HEK293 (cell line): ENCODE data around the gene SNORC.

Experiments used
- CTCF ChIA-PET: fragments of 350-600 bp; formaldehyde crosslinking; extraction: SDS; loops from one replicate; lab custom pipeline; 2021; ENCODE audit warnings: antibody characterized with exemption; lab: Yijun Ruan, JAX
- POLR2A ChIA-PET: fragments of 300-600 bp; formaldehyde crosslinking; extraction: SDS; loops from one replicate; lab custom pipeline; 2020; ENCODE audit warnings: antibody characterized with exemption, inconsistent platforms; lab: Yijun Ruan, JAX
- H3K27ac ChIP-seq: fragments of 200-500 bp; sonication (Bioruptor generic); 2 replicates; pipeline ENCODE4 v1.5.1; 2014; ENCODE audit warnings: low read depth, low read length, control low read depth, inconsistent platforms; ENCODE audit errors: extremely low read depth
- H3K36me3 ChIP-seq, 2 experiments: fragments of 200-500 bp in 1 of 2; sonication (Bioruptor generic) in 1 of 2; 1 replicate in 1 of 2; 2 replicates in 1 of 2; pipeline ENCODE4 v1.5.1; 2014 to 2017; ENCODE audit warnings: inconsistent platforms in 2 of 2, low read length in 2 of 2; ENCODE audit not compliant: control insufficient read depth in 2 of 2, insufficient read depth in 1 of 2
- H3K4me1 ChIP-seq: fragments of 200-500 bp; sonication (Bioruptor generic); 2 replicates; pipeline ENCODE4 v1.5.1; 2014; ENCODE audit warnings: mild to moderate bottlenecking, low read length, inconsistent platforms; ENCODE audit not compliant: control insufficient read depth, insufficient read depth
- H3K4me3 ChIP-seq: 2 replicates; pipeline ENCODE4 v1.5.1; 2011; ENCODE audit warnings: low read depth, mild to moderate bottlenecking, control low read depth, low read length, moderate library complexity
- H3K9me3 ChIP-seq: fragments of 200-500 bp; sonication (Bioruptor generic); 2 replicates; pipeline ENCODE4 v1.5.1; 2014; ENCODE audit warnings: low read depth, low read length, inconsistent platforms; ENCODE audit not compliant: control insufficient read depth, insufficient read depth
- MYNN ChIP-seq: fragments of 450-650 bp; formaldehyde crosslinking; IDR thresholded peaks from 2 replicates; pipeline ENCODE4 v1.5.1; 2016; ENCODE audit warnings: missing biosample characterization, missing genetic modification characterization, borderline replicate concordance
- SP2 ChIP-seq: fragments of 450-650 bp; formaldehyde crosslinking; IDR thresholded peaks from 2 replicates; pipeline ENCODE4 v1.5.1; 2016; ENCODE audit warnings: missing biosample characterization, missing genetic modification characterization
- ZEB2 ChIP-seq: fragments of 450-650 bp; formaldehyde crosslinking; IDR thresholded peaks from 2 replicates; pipeline ENCODE4 v1.5.1; 2016; ENCODE audit warnings: missing biosample characterization, missing genetic modification characterization
- ZFP41 ChIP-seq: fragments of 450-650 bp; formaldehyde crosslinking; IDR thresholded peaks from 2 replicates; pipeline ENCODE4 v1.5.1; 2016; ENCODE audit warnings: missing biosample characterization, missing genetic modification characterization, borderline replicate concordance
- ZNF19 ChIP-seq: fragments of 450-650 bp; formaldehyde crosslinking; IDR thresholded peaks from 2 replicates; pipeline ENCODE4; 2016; ENCODE audit warnings: missing biosample characterization, missing genetic modification characterization, low read depth
- ZNF223 ChIP-seq: fragments of 450-650 bp; formaldehyde crosslinking; IDR thresholded peaks from 2 replicates; pipeline ENCODE4 v1.5.1; 2016; ENCODE audit warnings: missing biosample characterization, missing genetic modification characterization
- ZNF274 ChIP-seq, 2 experiments: fragments of 200-500 bp in 1 of 2; fragments of 450-650 bp in 1 of 2; sonication (Bioruptor generic) in 1 of 2; formaldehyde crosslinking in 1 of 2; IDR thresholded peaks; 2 replicates each; pipeline versions ENCODE4 v1.5.1 to v1.6.1; 2014 to 2016; ENCODE audit warnings: borderline replicate concordance in 1 of 2, inconsistent platforms in 1 of 2, low read length in 1 of 2, missing biosample characterization in 1 of 2, missing genetic modification characterization in 1 of 2
- ZNF48 ChIP-seq: fragments of 450-650 bp; formaldehyde crosslinking; IDR thresholded peaks from 2 replicates; pipeline ENCODE4 v1.5.1; 2016; ENCODE audit warnings: missing biosample characterization, missing genetic modification characterization
- ZNF610 ChIP-seq: fragments of 450-650 bp; formaldehyde crosslinking; IDR thresholded peaks from 2 replicates; pipeline ENCODE4 v1.5.1; 2016; ENCODE audit warnings: missing biosample characterization, missing genetic modification characterization, borderline replicate concordance
- ZNF629 ChIP-seq: fragments of 450-650 bp; formaldehyde crosslinking; IDR thresholded peaks from 2 replicates; pipeline ENCODE4 v1.5.1; 2017; ENCODE audit warnings: missing biosample characterization, missing genetic modification characterization
- TF ChIP-seq, protein P1 (sequence below): fragments of 450-650 bp; formaldehyde crosslinking; conservative IDR thresholded peaks from 2 replicates; pipeline ENCODE4 v1.5.1; 2016; ENCODE audit warnings: low read depth, missing biosample characterization, missing genetic modification characterization
- TF ChIP-seq, protein P2 (sequence below): fragments of 450-650 bp; formaldehyde crosslinking; IDR thresholded peaks from 2 replicates; pipeline ENCODE4 v1.5.1; 2016; ENCODE audit warnings: missing biosample characterization, missing genetic modification characterization, borderline replicate concordance
- TF ChIP-seq, protein P3 (sequence below): fragments of 450-650 bp; formaldehyde crosslinking; IDR thresholded peaks from 2 replicates; pipeline ENCODE4 v1.5.1; 2016; ENCODE audit warnings: missing biosample characterization, missing genetic modification characterization
- TF ChIP-seq, protein P4 (sequence below): fragments of 450-650 bp; formaldehyde crosslinking; IDR thresholded peaks from 2 replicates; pipeline ENCODE4 v1.5.1; 2016; ENCODE audit warnings: missing biosample characterization, missing genetic modification characterization

The SNORC gene

DNA sequence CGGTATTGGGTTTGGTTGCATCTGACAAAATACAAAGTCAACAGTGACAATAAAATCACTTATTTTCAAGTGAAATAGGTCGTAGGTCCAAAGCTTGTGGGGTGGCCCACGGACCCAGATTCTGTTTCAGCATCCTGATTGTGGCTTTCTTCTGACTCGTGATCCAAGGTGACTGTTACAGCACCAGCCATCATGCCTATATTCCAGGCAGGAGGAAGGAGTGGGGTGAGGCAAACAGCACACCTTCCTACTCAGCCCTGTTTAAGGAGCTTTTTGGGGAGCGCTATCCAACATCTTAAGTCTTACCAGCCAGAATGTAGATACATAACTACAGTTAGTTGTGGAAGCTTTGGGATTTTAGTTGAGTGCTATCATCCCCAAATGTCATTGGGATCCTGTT lies 8.7 kb upstream of the SNORC start:
- Histone ChIP-seq H3K4me3 (no peak overlapping the region), H3K4me1 (no peaks in the 10 kb centered on the region), H3K27ac (no peak overlapping the region), H3K9me3 (no peaks in the 10 kb centered on the region), H3K36me3 (peaks cover 12 to 58% of the 10 kb centered on the region in 2 experiments)
- TF ChIP-seq, protein P1, sequence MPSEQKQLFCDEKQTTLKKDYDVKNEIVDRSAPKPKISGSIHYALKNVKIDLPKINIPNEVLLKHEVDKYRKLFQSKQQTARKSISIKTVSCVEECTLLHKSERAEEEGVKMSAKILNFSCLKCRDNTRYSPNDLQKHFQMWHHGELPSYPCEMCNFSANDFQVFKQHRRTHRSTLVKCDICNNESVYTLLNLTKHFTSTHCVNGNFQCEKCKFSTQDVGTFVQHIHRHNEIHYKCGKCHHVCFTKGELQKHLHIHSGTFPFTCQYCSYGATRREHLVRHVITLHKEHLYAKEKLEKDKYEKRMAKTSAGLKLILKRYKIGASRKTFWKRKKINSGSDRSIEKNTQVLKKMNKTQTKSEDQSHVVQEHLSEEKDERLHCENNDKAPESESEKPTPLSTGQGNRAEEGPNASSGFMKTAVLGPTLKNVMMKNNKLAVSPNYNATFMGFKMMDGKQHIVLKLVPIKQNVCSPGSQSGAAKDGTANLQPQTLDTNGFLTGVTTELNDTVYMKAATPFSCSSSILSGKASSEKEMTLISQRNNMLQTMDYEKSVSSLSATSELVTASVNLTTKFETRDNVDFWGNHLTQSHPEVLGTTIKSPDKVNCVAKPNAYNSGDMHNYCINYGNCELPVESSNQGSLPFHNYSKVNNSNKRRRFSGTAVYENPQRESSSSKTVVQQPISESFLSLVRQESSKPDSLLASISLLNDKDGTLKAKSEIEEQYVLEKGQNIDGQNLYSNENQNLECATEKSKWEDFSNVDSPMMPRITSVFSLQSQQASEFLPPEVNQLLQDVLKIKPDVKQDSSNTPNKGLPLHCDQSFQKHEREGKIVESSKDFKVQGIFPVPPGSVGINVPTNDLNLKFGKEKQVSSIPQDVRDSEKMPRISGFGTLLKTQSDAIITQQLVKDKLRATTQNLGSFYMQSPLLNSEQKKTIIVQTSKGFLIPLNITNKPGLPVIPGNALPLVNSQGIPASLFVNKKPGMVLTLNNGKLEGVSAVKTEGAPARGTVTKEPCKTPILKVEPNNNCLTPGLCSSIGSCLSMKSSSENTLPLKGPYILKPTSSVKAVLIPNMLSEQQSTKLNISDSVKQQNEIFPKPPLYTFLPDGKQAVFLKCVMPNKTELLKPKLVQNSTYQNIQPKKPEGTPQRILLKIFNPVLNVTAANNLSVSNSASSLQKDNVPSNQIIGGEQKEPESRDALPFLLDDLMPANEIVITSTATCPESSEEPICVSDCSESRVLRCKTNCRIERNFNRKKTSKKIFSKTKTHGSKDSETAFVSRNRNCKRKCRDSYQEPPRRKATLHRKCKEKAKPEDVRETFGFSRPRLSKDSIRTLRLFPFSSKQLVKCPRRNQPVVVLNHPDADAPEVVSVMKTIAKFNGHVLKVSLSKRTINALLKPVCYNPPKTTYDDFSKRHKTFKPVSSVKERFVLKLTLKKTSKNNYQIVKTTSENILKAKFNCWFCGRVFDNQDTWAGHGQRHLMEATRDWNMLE (tag by site-specific recombination), result no peak
- ChIA-PET POLR2A (interaction anchor here (0.6 kb wide), 1 partner anchor 150 kb away, joined by 4 read pairs; no protein-coding TSS in a partner anchor), CTCF (no interaction called here)

DNA sequence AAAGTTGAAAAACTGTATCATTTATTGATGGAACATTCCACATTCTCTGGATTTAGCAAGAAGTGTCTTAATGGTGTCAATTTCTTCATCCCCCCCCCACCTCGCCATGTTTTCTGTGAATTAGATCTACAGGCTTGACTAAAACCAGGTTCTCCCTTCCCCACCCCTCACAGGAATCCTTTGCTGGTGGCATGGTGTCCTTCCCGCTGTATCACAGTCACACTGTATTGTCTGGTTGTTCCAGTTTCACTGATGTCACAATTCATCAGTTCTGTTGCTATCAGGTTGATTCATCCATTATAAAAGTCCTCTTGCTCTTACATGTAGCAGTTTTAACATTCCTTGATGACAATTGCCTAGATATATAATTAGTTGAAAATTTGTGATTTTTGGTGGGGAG lies 6.1 kb upstream of the SNORC start:
- TF ChIP-seq, protein P2, sequence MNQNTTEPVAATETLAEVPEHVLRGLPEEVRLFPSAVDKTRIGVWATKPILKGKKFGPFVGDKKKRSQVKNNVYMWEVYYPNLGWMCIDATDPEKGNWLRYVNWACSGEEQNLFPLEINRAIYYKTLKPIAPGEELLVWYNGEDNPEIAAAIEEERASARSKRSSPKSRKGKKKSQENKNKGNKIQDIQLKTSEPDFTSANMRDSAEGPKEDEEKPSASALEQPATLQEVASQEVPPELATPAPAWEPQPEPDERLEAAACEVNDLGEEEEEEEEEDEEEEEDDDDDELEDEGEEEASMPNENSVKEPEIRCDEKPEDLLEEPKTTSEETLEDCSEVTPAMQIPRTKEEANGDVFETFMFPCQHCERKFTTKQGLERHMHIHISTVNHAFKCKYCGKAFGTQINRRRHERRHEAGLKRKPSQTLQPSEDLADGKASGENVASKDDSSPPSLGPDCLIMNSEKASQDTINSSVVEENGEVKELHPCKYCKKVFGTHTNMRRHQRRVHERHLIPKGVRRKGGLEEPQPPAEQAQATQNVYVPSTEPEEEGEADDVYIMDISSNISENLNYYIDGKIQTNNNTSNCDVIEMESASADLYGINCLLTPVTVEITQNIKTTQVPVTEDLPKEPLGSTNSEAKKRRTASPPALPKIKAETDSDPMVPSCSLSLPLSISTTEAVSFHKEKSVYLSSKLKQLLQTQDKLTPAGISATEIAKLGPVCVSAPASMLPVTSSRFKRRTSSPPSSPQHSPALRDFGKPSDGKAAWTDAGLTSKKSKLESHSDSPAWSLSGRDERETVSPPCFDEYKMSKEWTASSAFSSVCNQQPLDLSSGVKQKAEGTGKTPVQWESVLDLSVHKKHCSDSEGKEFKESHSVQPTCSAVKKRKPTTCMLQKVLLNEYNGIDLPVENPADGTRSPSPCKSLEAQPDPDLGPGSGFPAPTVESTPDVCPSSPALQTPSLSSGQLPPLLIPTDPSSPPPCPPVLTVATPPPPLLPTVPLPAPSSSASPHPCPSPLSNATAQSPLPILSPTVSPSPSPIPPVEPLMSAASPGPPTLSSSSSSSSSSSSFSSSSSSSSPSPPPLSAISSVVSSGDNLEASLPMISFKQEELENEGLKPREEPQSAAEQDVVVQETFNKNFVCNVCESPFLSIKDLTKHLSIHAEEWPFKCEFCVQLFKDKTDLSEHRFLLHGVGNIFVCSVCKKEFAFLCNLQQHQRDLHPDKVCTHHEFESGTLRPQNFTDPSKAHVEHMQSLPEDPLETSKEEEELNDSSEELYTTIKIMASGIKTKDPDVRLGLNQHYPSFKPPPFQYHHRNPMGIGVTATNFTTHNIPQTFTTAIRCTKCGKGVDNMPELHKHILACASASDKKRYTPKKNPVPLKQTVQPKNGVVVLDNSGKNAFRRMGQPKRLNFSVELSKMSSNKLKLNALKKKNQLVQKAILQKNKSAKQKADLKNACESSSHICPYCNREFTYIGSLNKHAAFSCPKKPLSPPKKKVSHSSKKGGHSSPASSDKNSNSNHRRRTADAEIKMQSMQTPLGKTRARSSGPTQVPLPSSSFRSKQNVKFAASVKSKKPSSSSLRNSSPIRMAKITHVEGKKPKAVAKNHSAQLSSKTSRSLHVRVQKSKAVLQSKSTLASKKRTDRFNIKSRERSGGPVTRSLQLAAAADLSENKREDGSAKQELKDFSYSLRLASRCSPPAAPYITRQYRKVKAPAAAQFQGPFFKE (tag by site-specific recombination), result no peak
- TF ChIP-seq, protein P3, sequence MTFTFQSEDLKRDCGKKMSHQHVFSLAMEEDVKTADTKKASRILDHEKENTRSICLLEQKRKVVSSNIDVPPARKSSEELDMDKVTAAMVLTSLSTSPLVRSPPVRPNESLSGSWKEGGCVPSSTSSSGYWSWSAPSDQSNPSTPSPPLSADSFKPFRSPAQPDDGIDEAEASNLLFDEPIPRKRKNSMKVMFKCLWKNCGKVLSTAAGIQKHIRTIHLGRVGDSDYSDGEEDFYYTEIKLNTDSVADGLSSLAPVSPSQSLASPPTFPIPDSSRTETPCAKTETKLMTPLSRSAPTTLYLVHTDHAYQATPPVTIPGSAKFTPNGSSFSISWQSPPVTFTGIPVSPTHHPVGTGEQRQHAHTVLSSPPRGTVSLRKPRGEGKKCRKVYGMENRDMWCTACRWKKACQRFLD (tag by site-specific recombination), result no peak
- TF ChIP-seq ZNF48 (tag by site-specific recombination) (no peak), MYNN (tag by site-specific recombination) (peak; percentile 37; the same call in 1 of the 2 replicates)
- CTCF ChIA-PET, result interaction anchor here (0.6 kb wide), 1 partner anchor 49 kb away, joined by 3 read pairs; no protein-coding TSS in a partner anchor
- Histone ChIP-seq H3K9me3 (no peaks in the 10 kb centered on the region), H3K4me3 (no peak overlapping the region), H3K36me3 (peaks cover 4 to 32% of the 10 kb centered on the region in 2 experiments; a peak in 2 of 3 replicates), H3K27ac (no peak overlapping the region), H3K4me1 (no peaks in the 10 kb centered on the region)
- POLR2A ChIA-PET, result no interaction called here

DNA sequence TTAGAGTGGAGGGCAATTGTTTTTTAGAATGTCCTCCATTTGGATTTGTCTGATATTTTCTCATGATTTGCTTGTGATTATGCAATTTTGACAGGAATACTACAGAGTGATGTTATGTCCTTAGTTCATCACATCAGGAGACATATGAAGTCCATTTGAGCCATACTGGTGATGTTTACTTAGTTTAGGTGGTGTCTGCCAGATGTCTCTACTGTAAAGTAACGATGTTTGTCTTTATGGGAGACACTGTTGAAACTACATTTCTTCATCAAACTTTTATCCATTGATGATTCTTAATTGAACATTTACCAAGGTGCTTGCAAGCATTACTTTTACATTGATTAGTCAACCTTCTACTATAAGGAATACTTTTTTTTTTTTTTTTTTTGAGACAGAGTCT lies 4.9 kb upstream of the SNORC start:
- Histone ChIP-seq H3K4me1 (no peaks in the 10 kb centered on the region), H3K36me3 (peaks cover 0 to 22% of the 10 kb centered on the region in 2 experiments; a peak in 2 of 3 replicates), H3K9me3 (no peaks in the 10 kb centered on the region), H3K4me3 (no peak overlapping the region), H3K27ac (no peak overlapping the region)
- CTCF ChIA-PET, result no interaction called here
- POLR2A ChIA-PET, result no interaction called here
- TF ChIP-seq ZNF274 (IDR thresholded peaks at IDR 0.05; ENCODE audit: low read length) (no peak), ZNF274 (tag by site-specific recombination; IDR thresholded peaks at IDR 0.05; ENCODE audit: borderline replicate concordance) (no peak), ZNF610 (tag by site-specific recombination) (no peak), ZNF223 (tag by site-specific recombination) (no peak), ZNF629 (tag by site-specific recombination) (no peak), ZEB2 (tag by site-specific recombination) (no peak), ZNF19 (tag by site-specific recombination) (no peak), ZFP41 (tag by site-specific recombination) (no peak), SP2 (no peak)
- TF ChIP-seq, protein P4, sequence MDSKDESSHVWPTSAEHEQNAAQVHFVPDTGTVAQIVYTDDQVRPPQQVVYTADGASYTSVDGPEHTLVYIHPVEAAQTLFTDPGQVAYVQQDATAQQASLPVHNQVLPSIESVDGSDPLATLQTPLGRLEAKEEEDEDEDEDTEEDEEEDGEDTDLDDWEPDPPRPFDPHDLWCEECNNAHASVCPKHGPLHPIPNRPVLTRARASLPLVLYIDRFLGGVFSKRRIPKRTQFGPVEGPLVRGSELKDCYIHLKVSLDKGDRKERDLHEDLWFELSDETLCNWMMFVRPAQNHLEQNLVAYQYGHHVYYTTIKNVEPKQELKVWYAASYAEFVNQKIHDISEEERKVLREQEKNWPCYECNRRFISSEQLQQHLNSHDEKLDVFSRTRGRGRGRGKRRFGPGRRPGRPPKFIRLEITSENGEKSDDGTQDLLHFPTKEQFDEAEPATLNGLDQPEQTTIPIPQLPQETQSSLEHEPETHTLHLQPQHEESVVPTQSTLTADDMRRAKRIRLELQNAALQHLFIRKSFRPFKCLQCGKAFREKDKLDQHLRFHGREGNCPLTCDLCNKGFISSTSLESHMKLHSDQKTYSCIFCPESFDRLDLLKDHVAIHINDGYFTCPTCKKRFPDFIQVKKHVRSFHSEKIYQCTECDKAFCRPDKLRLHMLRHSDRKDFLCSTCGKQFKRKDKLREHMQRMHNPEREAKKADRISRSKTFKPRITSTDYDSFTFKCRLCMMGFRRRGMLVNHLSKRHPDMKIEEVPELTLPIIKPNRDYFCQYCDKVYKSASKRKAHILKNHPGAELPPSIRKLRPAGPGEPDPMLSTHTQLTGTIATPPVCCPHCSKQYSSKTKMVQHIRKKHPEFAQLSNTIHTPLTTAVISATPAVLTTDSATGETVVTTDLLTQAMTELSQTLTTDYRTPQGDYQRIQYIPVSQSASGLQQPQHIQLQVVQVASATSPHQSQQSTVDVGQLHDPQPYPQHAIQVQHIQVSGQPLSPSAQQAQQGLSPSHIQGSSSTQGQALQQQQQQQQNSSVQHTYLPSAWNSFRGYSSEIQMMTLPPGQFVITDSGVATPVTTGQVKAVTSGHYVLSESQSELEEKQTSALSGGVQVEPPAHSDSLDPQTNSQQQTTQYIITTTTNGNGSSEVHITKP, result no peak
